Lung (tissue), 12 donors: ENCODE data around the gene ITPR1. TPM values are rescaled to one million over a fixed set of nuclear protein-coding genes. Genes with fewer than 3 reads are reported as not detected.

Experiments
- ATAC-seq: fragments of 200-7000 bp; cut with Tn5 transposase; one replicate; pipeline ENCODE4 v1.9.1; 2020; ENCODE audit warnings: moderate number of reproducible peaks; ENCODE audit not compliant: insufficient read depth, low FRiP score
- DNase-seq, 3 donors: peaks; one replicate each; pipeline ENCODE4 v3.0.0-alpha.2; 2013 to 2017
- H3K27ac ChIP-seq, 2 donors: one replicate each; pipeline ENCODE4 v1.5.1; 2013; ENCODE audit warnings: mild to moderate bottlenecking in 2 of 2, moderate library complexity in 2 of 2, control low read depth in 1 of 2, inconsistent platforms in 1 of 2, low read depth in 1 of 2, low read length in 1 of 2
- H3K27me3 ChIP-seq, 3 donors: one replicate each; pipeline ENCODE4 v1.5.1; 2013; ENCODE audit warnings: low read length in 2 of 3; ENCODE audit not compliant: control insufficient read depth in 3 of 3, insufficient read depth in 3 of 3
- H3K36me3 ChIP-seq, 4 donors: one replicate each; pipeline ENCODE4 v1.5.1; 2013; ENCODE audit warnings: low read length in 4 of 4, mild to moderate bottlenecking in 1 of 4, moderate library complexity in 1 of 4; ENCODE audit not compliant: control insufficient read depth in 4 of 4, insufficient read depth in 4 of 4
- H3K4me1 ChIP-seq, 5 donors: one replicate each; pipeline ENCODE4 v1.5.1; 2013; ENCODE audit warnings: low read length in 5 of 5, mild to moderate bottlenecking in 2 of 5, moderate library complexity in 1 of 5; ENCODE audit not compliant: control insufficient read depth in 5 of 5, insufficient read depth in 5 of 5
- H3K4me3 ChIP-seq: one replicate; pipeline ENCODE4 v1.5.1; 2013; ENCODE audit warnings: mild to moderate bottlenecking, control low read depth, moderate library complexity
- H3K9ac ChIP-seq, 2 donors: one replicate each; pipeline ENCODE4 v1.5.1; 2013; ENCODE audit warnings: low read length in 2 of 2, control low read depth in 1 of 2; ENCODE audit not compliant: insufficient read depth in 1 of 2
- H3K9me3 ChIP-seq, 4 donors: one replicate each; pipeline ENCODE4 v1.5.1; 2013; ENCODE audit warnings: low read length in 3 of 4, mild to moderate bottlenecking in 1 of 4, moderate library complexity in 1 of 4; ENCODE audit not compliant: control insufficient read depth in 4 of 4, insufficient read depth in 3 of 4
- WGBS, 2 donors: extraction: QIAGEN DNeasy Blood & Tissue Kit; methylation state at CpG; one replicate each; pipeline ENCODE4 v1.1.7; 2013; 5-methylcytosine and 5-hydroxymethylcytosine counted together
- polyA plus RNA-seq, 2 donors: library from polyadenylated mRNA; stranded (reverse); fragments of 200-250 nt; gene quantifications; one replicate each; pipeline ENCODE4 v1.2.1, GENCODE V29; 2013
- total RNA-seq, 2 donors: library from RNA; depleted of rRNA in 1 of 2; stranded (reverse); fragments of >200 nt in 1 of 2; gene quantifications; one replicate each; pipeline ENCODE4 v1.2.1, GENCODE V29; 2014 to 2021
- TF ChIP-seq, protein P1 (sequence below): IDR thresholded peaks from 2 replicates; pipeline ENCODE4 v1.5.1; 2012; ENCODE audit warnings: mild to moderate bottlenecking; ENCODE audit errors: control extremely low read depth, extremely low read depth
- donor health status: control.
- donor health status: control.
- donor health status: Bipolar disorder and iron deficiency.
- donor health status: healthy.
- donor health status: DM: yes; HTN: yes; CAD: no.

The ITPR1 gene
- total and polyA plus RNA-seq, 4 donors, result 12.4 to 152 (median 44.1) TPM

DNA sequence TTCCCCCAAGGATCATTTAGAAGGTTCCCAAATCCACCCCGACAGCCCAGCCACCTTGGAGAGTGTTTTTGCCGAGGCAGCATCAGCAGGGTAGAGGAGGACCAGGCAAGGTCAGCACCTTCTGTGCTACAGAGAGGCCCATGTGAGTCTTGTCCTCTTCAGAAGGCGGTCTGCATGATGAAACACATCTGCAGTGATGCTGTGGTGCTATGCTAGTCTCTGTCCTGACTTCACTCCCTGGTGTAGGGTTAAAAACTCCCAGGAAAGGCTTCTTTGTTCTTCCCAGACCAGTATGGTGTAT lies 87.9 kb downstream of the ITPR1 start:
- Histone ChIP-seq H3K36me3 (no peaks in the 10 kb centered on the region), H3K27me3 (no peaks in the 10 kb centered on the region), H3K4me3 (no peak overlapping the region), H3K9me3 (no peaks in the 10 kb centered on the region), H3K27ac (peak overlapping the region in 1 of 2 donors; percentile 65), H3K4me1 (peaks cover 7 to 48% (median 20%) of the 10 kb centered on the region in 5 donors), H3K9ac (no peak overlapping the region)
- 77 to 84% methylated on average over 3 of the region's 3 CpGs for WGBS, 2 donors
- DNase-seq (peak in 1 of 3 donors; percentile 40), ATAC-seq (no peak)
- TF ChIP-seq, protein P1, sequence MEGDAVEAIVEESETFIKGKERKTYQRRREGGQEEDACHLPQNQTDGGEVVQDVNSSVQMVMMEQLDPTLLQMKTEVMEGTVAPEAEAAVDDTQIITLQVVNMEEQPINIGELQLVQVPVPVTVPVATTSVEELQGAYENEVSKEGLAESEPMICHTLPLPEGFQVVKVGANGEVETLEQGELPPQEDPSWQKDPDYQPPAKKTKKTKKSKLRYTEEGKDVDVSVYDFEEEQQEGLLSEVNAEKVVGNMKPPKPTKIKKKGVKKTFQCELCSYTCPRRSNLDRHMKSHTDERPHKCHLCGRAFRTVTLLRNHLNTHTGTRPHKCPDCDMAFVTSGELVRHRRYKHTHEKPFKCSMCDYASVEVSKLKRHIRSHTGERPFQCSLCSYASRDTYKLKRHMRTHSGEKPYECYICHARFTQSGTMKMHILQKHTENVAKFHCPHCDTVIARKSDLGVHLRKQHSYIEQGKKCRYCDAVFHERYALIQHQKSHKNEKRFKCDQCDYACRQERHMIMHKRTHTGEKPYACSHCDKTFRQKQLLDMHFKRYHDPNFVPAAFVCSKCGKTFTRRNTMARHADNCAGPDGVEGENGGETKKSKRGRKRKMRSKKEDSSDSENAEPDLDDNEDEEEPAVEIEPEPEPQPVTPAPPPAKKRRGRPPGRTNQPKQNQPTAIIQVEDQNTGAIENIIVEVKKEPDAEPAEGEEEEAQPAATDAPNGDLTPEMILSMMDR, result no peak

DNA sequence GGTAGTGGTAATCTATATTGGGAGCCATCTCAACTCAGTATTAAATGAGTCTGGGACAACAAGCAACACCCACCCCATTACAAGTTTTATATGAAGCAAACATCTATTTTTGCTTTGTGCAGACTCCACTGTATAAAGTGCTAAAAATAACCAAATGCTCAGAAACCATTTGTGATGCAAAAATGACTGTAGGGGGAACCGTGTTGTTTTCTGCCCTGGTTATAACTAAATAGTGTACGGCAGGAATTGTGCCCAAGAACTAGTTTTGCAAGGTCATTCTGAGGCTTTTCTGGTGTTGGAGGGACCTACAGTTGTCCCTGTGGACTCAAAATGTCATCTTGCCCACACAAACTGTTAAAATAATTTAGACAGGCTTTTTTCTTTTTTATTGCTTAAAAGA lies 88.3 kb downstream of the ITPR1 start:
- Histone ChIP-seq H3K9ac (no peak overlapping the region), H3K27ac (peak overlapping the region in 1 of 2 donors; percentile 65), H3K4me1 (peaks cover 7 to 48% (median 20%) of the 10 kb centered on the region in 5 donors), H3K9me3 (no peaks in the 10 kb centered on the region), H3K4me3 (no peak overlapping the region), H3K36me3 (no peaks in the 10 kb centered on the region), H3K27me3 (no peaks in the 10 kb centered on the region)
- ATAC-seq, result no peak
- WGBS, 2 donors, result 11 to 30% methylated on average over 2 of the region's 2 CpGs
- TF ChIP-seq, protein P1, result no peak
- DNase-seq, result peak in 1 of 3 donors; percentile 46

GRCh38 chr3:4581920-4582611 lies 88.9 kb downstream of the ITPR1 start:
- Histone ChIP-seq H3K4me3 (no peak overlapping the region), H3K27me3 (no peaks in the 10 kb centered on the region), H3K36me3 (no peaks in the 10 kb centered on the region), H3K27ac (peak overlapping the region in 1 of 2 donors; percentile 41), H3K9me3 (no peaks in the 10 kb centered on the region), H3K4me1 (peaks cover 7 to 46% (median 18%) of the 10 kb centered on the region in 5 donors), H3K9ac (no peak overlapping the region)
- TF ChIP-seq, protein P1, result no peak
- WGBS, 2 donors, result 77 to 82% methylated on average over 12 of the region's 12 CpGs
- ATAC-seq, result no peak
- DNase-seq, result no peak
